WTC11 (cell line): ENCODE results near the gene PPP1R26. TPM values are rescaled to one million over a fixed set of nuclear protein-coding genes. Genes with fewer than 3 reads are reported as not detected.

ENCODE experiments used
- ATAC-seq: fragments of 200-7000 bp; cut with Tn5 transposase; 2 replicates; pipeline ENCODE4 v1.10.0; 2021; ENCODE audit warnings: mild to moderate bottlenecking, moderate library complexity
- CTCF ChIA-PET: fragments of 300-600 bp; sonication (Branson Sonifier 250); formaldehyde crosslinking; loops from one replicate; lab custom pipeline; 2021; ENCODE audit warnings: antibody characterized with exemption; lab: Charles Lee
- POLR2A ChIA-PET: fragments of 350-600 bp; sonication (Branson Sonifier 250); formaldehyde crosslinking; loops from one replicate; lab custom pipeline; 2021; ENCODE audit warnings: antibody characterized with exemption; lab: Charles Lee
- DNase-seq: peaks from one replicate; pipeline ENCODE4 v3.0.0; 2021; ENCODE audit warnings: low spot score
- H3K27ac Mint-ChIP-seq: 2 replicates; pipeline ENCODE4 v1.8.0; 2021; ENCODE audit warnings: mixed read lengths
- H3K27me3 Mint-ChIP-seq: 2 replicates; pipeline ENCODE4 v1.8.0; 2021; ENCODE audit warnings: low read depth, mild to moderate bottlenecking, moderate library complexity, mixed read lengths
- H3K36me3 Mint-ChIP-seq: 2 replicates; pipeline ENCODE4 v1.8.0; 2021; ENCODE audit warnings: mixed read lengths
- H3K4me1 Mint-ChIP-seq: 2 replicates; pipeline ENCODE4 v1.8.0; 2022; ENCODE audit warnings: mixed read lengths
- H3K4me3 Mint-ChIP-seq: 2 replicates; pipeline ENCODE4 v1.8.0; 2021; ENCODE audit warnings: mild to moderate bottlenecking, moderate library complexity, mixed read lengths
- H3K9me3 Mint-ChIP-seq: 2 replicates; pipeline ENCODE4 v1.8.0; 2021; ENCODE audit warnings: mixed read lengths
- ATF1 ChIP-seq: sonication (generic); formaldehyde crosslinking; IDR thresholded peaks from 2 replicates; pipeline ENCODE4 v1.8.1; 2023; ENCODE audit warnings: mild to moderate bottlenecking, moderate library complexity, missing genetic modification reagents
- EMX1 ChIP-seq: fragments of 250-450 bp; sonication (Bioruptor Pico); IDR thresholded peaks from 2 replicates; pipeline ENCODE4 v1.8.0; 2021; ENCODE audit warnings: mild to moderate bottlenecking
- ESRRA ChIP-seq: sonication (generic); formaldehyde crosslinking; IDR thresholded peaks from 2 replicates; pipeline ENCODE4 v1.8.1; 2022; ENCODE audit warnings: mild to moderate bottlenecking, missing genetic modification reagents, borderline replicate concordance
- FOXJ3 ChIP-seq: sonication (generic); formaldehyde crosslinking; IDR thresholded peaks from 2 replicates; pipeline ENCODE4 v1.9.0; 2021; ENCODE audit warnings: missing genetic modification reagents, mild to moderate bottlenecking, borderline replicate concordance
- FOXP4 ChIP-seq: sonication (generic); formaldehyde crosslinking; IDR thresholded peaks from 2 replicates; pipeline ENCODE4 v1.8.0; 2022; ENCODE audit warnings: mild to moderate bottlenecking, missing genetic modification reagents
- IRF1 ChIP-seq: sonication (generic); formaldehyde crosslinking; IDR thresholded peaks from 2 replicates; pipeline ENCODE4 v1.8.0; 2023; ENCODE audit warnings: missing genetic modification reagents
- MAX ChIP-seq: sonication (generic); formaldehyde crosslinking; IDR thresholded peaks from 2 replicates; pipeline ENCODE4 v1.8.0; 2022; ENCODE audit warnings: mild to moderate bottlenecking, missing genetic modification reagents
- MXD4 ChIP-seq: fragments of 250-450 bp; sonication (Bioruptor Pico); IDR thresholded peaks from 2 replicates; pipeline ENCODE4 v1.8.0; 2021; ENCODE audit warnings: mild to moderate bottlenecking, moderate library complexity, borderline replicate concordance
- NR1H2 ChIP-seq: sonication (generic); formaldehyde crosslinking; IDR thresholded peaks from 2 replicates; pipeline ENCODE4 v1.9.0; 2021; ENCODE audit warnings: mild to moderate bottlenecking, moderate library complexity, missing genetic modification reagents
- OVOL2 ChIP-seq: fragments of 250-450 bp; sonication (Bioruptor Pico); IDR thresholded peaks from 2 replicates; pipeline ENCODE4 v1.9.0; 2021; ENCODE audit warnings: mild to moderate bottlenecking, borderline replicate concordance
- PRDM15 ChIP-seq: sonication (generic); formaldehyde crosslinking; IDR thresholded peaks from 2 replicates; pipeline ENCODE4 v1.8.0; 2022; ENCODE audit warnings: missing genetic modification reagents
- PRRX2 ChIP-seq: fragments of 250-450 bp; sonication (Bioruptor Pico); IDR thresholded peaks from 2 replicates; pipeline ENCODE4 v1.8.0; 2021; ENCODE audit warnings: mild to moderate bottlenecking
- SP1 ChIP-seq: sonication (generic); formaldehyde crosslinking; conservative IDR thresholded peaks from 2 replicates; pipeline ENCODE4 v1.8.1; 2022; ENCODE audit warnings: missing genetic modification reagents
- TEAD1 ChIP-seq: sonication (generic); formaldehyde crosslinking; IDR thresholded peaks from 2 replicates; pipeline ENCODE4 v1.8.0; 2022; ENCODE audit warnings: mild to moderate bottlenecking, missing genetic modification reagents
- USF1 ChIP-seq: sonication (generic); formaldehyde crosslinking; IDR thresholded peaks from 2 replicates; pipeline ENCODE4 v1.8.0; 2022; ENCODE audit warnings: mild to moderate bottlenecking, missing genetic modification reagents
- USF2 ChIP-seq: sonication (generic); formaldehyde crosslinking; IDR thresholded peaks from 2 replicates; pipeline ENCODE4 v1.8.1; 2023; ENCODE audit warnings: mild to moderate bottlenecking, missing genetic modification reagents, moderate library complexity
- ZBTB21 ChIP-seq: sonication (generic); formaldehyde crosslinking; IDR thresholded peaks from 2 replicates; pipeline ENCODE4 v1.8.1; 2023; ENCODE audit warnings: mild to moderate bottlenecking, missing genetic modification reagents, borderline replicate concordance
- ZNF138 ChIP-seq: sonication (generic); formaldehyde crosslinking; conservative IDR thresholded peaks from 2 replicates; pipeline ENCODE4 v1.8.1; 2022; ENCODE audit warnings: mild to moderate bottlenecking, moderate library complexity, missing genetic modification reagents
- ZNF416 ChIP-seq: fragments of 250-450 bp; sonication (Bioruptor Pico); IDR thresholded peaks from 2 replicates; pipeline ENCODE4 v1.9.0; 2021; ENCODE audit warnings: mild to moderate bottlenecking, inconsistent platforms
- ZNF512 ChIP-seq: sonication (generic); formaldehyde crosslinking; IDR thresholded peaks from 2 replicates; pipeline ENCODE4 v1.8.1; 2022; ENCODE audit warnings: missing genetic modification reagents, borderline replicate concordance
- ZSCAN18 ChIP-seq: fragments of 250-450 bp; sonication (Bioruptor Pico); IDR thresholded peaks from 2 replicates; pipeline ENCODE4 v2.1.2; 2022; ENCODE audit warnings: mild to moderate bottlenecking, moderate library complexity
- total RNA-seq: library from RNA; stranded (reverse); gene quantifications from 3 replicates; pipeline ENCODE4 v1.2.3, GENCODE V29; 2021

PPP1R26 gene
- total RNA-seq, 1 experiment from 2014 or later = 44.4 TPM

- ChIA-PET POLR2A (no interaction called here), CTCF (interaction anchor here (0.5 to 1.2 kb wide), 3 partner anchors 21 to 435 kb away, joined by 3 read pairs; no protein-coding TSS in a partner anchor)
- Mint-ChIP-seq H3K27me3 (no peaks in the 10 kb centered on the region; the same call in 1 of the 2 replicates), H3K36me3 (no peaks in the 10 kb centered on the region), H3K9me3 (no peaks in the 10 kb centered on the region), H3K27ac (no peak overlapping the region), H3K4me1 (peaks cover 26% of the 10 kb centered on the region), H3K4me3 (peak overlapping the region; percentile 79)
- ATAC-seq = no peak
- DNase-seq = no peak
- TF ChIP-seq FOXJ3 (CRISPR knock-in tag) = no peak
- TF ChIP-seq ATF1 = no peak
- TF ChIP-seq ZSCAN18 = no peak
- TF ChIP-seq ESRRA (CRISPR knock-in tag) = no peak
- no peak for TF ChIP-seq EMX1 (CRISPR knock-in tag)
- no peak for TF ChIP-seq IRF1
- no peak for TF ChIP-seq ZNF416
- TF ChIP-seq PRDM15 = no peak
- TF ChIP-seq ZNF512 = no peak
- no peak for TF ChIP-seq OVOL2 (CRISPR knock-in tag)
These were observed 1.4 kb upstream of the PPP1R26 start for GRCh38 chr9:135478191-135478590.

- peak overlapping the region; percentile 32; the same call in 1 of the 2 replicates for H3K27ac Mint-ChIP-seq
- peak overlapping the region; percentile 79 for H3K4me3 Mint-ChIP-seq
- TF ChIP-seq MAX (CRISPR knock-in tag) = peak; percentile 36; the same call in 1 of the 2 replicates
- TF ChIP-seq SP1 (CRISPR knock-in tag) = 0 out of 2 replicates have a peak, but pooled peaks have one; percentile 20
- peak; percentile 70 for TF ChIP-seq USF2 (CRISPR knock-in tag)
- TF ChIP-seq NR1H2 = no peak
- TF ChIP-seq PRRX2 (CRISPR knock-in tag) = no peak
- no peak for TF ChIP-seq TEAD1 (CRISPR knock-in tag)
- peak; percentile 70 for TF ChIP-seq USF1 (CRISPR knock-in tag)
- TF ChIP-seq FOXP4 (CRISPR knock-in tag) = no peak
- no peak for TF ChIP-seq ZBTB21 (CRISPR knock-in tag)
- TF ChIP-seq ZNF138 (CRISPR knock-in tag) = no peak
- no peak for TF ChIP-seq MXD4 (CRISPR knock-in tag)
These were observed 633 bp upstream of the PPP1R26 start for GRCh38 chr9:135478829-135479468.

More at GRCh38 chr9:135478829-135479468, 633 bp upstream of the PPP1R26 start:
- no peaks in the 10 kb centered on the region for H3K9me3 Mint-ChIP-seq
- peaks cover 6% of the 10 kb centered on the region; the same call in 1 of the 2 replicates for H3K36me3 Mint-ChIP-seq
- H3K4me1 Mint-ChIP-seq = peaks cover 26% of the 10 kb centered on the region
- CTCF ChIA-PET = interaction anchor here (1.2 kb wide), 1 partner anchor 20 kb away, joined by 3 read pairs; no protein-coding TSS in a partner anchor
- DNase-seq (peak; percentile 38), ATAC-seq (peak; percentile 23; the same call in 1 of the 2 replicates)
- POLR2A ChIA-PET = no interaction called here
- H3K27me3 Mint-ChIP-seq = no peaks in the 10 kb centered on the region; the same call in 1 of the 2 replicates
